ENCODE measurements around the gene LRIG3. TPM values are rescaled to one million over a fixed set of nuclear protein-coding genes. Genes with fewer than 3 reads are reported as not detected.
"Not testable (repeated sequence)": the region's sequence is repeated elsewhere in the genome, so short reads cannot be mapped to it uniquely, and the experiment has no call there.

Gene LRIG3
- polyA plus RNA-seq, 1 experiment: 33.9 TPM

- Histone ChIP-seq H3K36me3 (ENCODE audit: control insufficient read depth, insufficient read depth, low read length) (peaks cover 15% of the 10 kb centered on the region), H3K27me3 (ENCODE audit: control insufficient read depth, insufficient read depth, low read length) (no peaks in the 10 kb centered on the region), H3K4me3 (ENCODE audit: low read depth, low read length) (no peak overlapping the region)
- DNase-seq (ENCODE audit: low read depth): no peak
- ChIA-PET CTCF (interaction anchor here (0.6 to 2.2 kb wide), 3 partner anchors 9 to 157 kb away, joined by 3 to 6 read pairs (median 3); no protein-coding TSS in a partner anchor), POLR2A (interaction anchor here (0.5 kb wide), 1 partner anchor 13 kb away, joined by 3 read pairs; the partner anchor contains the start of gene LRIG3)
- no peak for TF ChIP-seq CTCF (IDR thresholded peaks at IDR 0.05; ENCODE audit: insufficient read depth, low read depth, low read length)
Observed at GRCh38 chr12:58906917-58907316, 13.4 kb downstream of the LRIG3 start.

GRCh38 chr12:58905422-58905821 lies 14.9 kb downstream of the LRIG3 start:
- no peak for TF ChIP-seq CTCF (IDR thresholded peaks at IDR 0.05; ENCODE audit: insufficient read depth, low read depth, low read length)
- DNase-seq (ENCODE audit: low read depth): no peak
- POLR2A ChIA-PET: no interaction called here
- no peaks in the 10 kb centered on the region for H3K27me3 ChIP-seq (ENCODE audit: control insufficient read depth, insufficient read depth, low read length)
- peaks cover 15% of the 10 kb centered on the region for H3K36me3 ChIP-seq (ENCODE audit: control insufficient read depth, insufficient read depth, low read length)
- CTCF ChIA-PET: interaction anchor here (1.0 kb wide), 1 partner anchor 11 kb away, joined by 6 read pairs; no protein-coding TSS in a partner anchor
- H3K4me3 ChIP-seq (ENCODE audit: low read depth, low read length): no peak overlapping the region

- DNase-seq (ENCODE audit: low read depth); POLR2A ChIA-PET; CTCF ChIA-PET; H3K27me3 ChIP-seq (ENCODE audit: control insufficient read depth, insufficient read depth, low read length); H3K36me3 ChIP-seq (ENCODE audit: control insufficient read depth, insufficient read depth, low read length); H3K4me3 ChIP-seq (ENCODE audit: low read depth, low read length): not testable (repeated sequence)
Observed at GRCh38 chr12:58902726-58903125, 17.6 kb downstream of the LRIG3 start.

- Histone ChIP-seq H3K36me3 (ENCODE audit: control insufficient read depth, insufficient read depth, low read length) (peaks cover 2% of the 10 kb centered on the region), H3K27me3 (ENCODE audit: control insufficient read depth, insufficient read depth, low read length) (no peaks in the 10 kb centered on the region), H3K4me3 (ENCODE audit: low read depth, low read length) (no peak overlapping the region)
- POLR2A ChIA-PET: no interaction called here
- TF ChIP-seq CTCF (IDR thresholded peaks at IDR 0.05; ENCODE audit: insufficient read depth, low read depth, low read length): no peak
- DNase-seq (ENCODE audit: low read depth): no peak
- CTCF ChIA-PET: interaction anchor here (0.6 to 1.6 kb wide), 3 partner anchors 11 to 140 kb away, joined by 3 to 5 read pairs (median 4); no protein-coding TSS in a partner anchor
Observed at GRCh38 chr12:58901664-58902063, 18.6 kb downstream of the LRIG3 start.

- no peak overlapping the region for H3K4me3 ChIP-seq (ENCODE audit: low read depth, low read length)
- TF ChIP-seq CTCF (IDR thresholded peaks at IDR 0.05; ENCODE audit: insufficient read depth, low read depth, low read length): no peak
- ChIA-PET CTCF (interaction anchor here (1.4 to 2.4 kb wide), 2 partner anchors 8 to 9 kb away, joined by 4 to 6 read pairs; no protein-coding TSS in a partner anchor), POLR2A (interaction anchor here (0.6 kb wide), 1 partner anchor 572 kb away, joined by 3 read pairs; no protein-coding TSS in a partner anchor)
- DNase-seq (ENCODE audit: low read depth): no peak
- peaks cover 3% of the 10 kb centered on the region for H3K36me3 ChIP-seq (ENCODE audit: control insufficient read depth, insufficient read depth, low read length)
- H3K27me3 ChIP-seq (ENCODE audit: control insufficient read depth, insufficient read depth, low read length): no peaks in the 10 kb centered on the region
Observed at GRCh38 chr12:58897969-58898368, 22.3 kb downstream of the LRIG3 start.

DNA sequence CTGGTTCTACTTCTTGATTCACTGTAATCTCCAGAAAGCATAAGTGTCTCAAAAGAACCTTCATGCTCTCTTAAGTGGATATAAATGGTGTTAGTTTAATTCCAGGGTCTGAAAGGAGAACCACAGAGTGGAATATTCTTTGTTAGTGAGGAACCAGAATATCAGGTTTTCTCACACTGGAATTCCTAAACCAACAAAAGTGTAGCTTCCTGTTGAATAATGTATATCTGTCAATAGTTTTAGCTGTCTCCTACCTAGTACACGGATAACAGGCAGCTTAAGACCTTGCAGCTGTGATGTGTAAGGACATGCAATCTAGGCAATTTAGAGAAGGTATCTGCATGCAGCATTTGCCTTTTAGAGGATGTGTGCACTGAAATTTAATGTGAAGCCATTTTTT lies 24.0 kb downstream of the LRIG3 start:
- Histone ChIP-seq H3K4me3 (ENCODE audit: low read depth, low read length) (no peak overlapping the region), H3K36me3 (ENCODE audit: control insufficient read depth, insufficient read depth, low read length) (peaks cover 3% of the 10 kb centered on the region), H3K27me3 (ENCODE audit: control insufficient read depth, insufficient read depth, low read length) (no peaks in the 10 kb centered on the region)
- DNase-seq (ENCODE audit: low read depth): no peak
- ChIA-PET CTCF (interaction anchor here (2.4 kb wide), 1 partner anchor 11 kb away, joined by 6 read pairs; no protein-coding TSS in a partner anchor), POLR2A (interaction anchor here (0.5 kb wide), 1 partner anchor 144 kb away, joined by 3 read pairs; no protein-coding TSS in a partner anchor)
- TF ChIP-seq CTCF (IDR thresholded peaks at IDR 0.05; ENCODE audit: insufficient read depth, low read depth, low read length): no peak

All from BJ (cell line).